ENCODE measurements around the gene TRIM26.

The TRIM26 gene

DNA sequence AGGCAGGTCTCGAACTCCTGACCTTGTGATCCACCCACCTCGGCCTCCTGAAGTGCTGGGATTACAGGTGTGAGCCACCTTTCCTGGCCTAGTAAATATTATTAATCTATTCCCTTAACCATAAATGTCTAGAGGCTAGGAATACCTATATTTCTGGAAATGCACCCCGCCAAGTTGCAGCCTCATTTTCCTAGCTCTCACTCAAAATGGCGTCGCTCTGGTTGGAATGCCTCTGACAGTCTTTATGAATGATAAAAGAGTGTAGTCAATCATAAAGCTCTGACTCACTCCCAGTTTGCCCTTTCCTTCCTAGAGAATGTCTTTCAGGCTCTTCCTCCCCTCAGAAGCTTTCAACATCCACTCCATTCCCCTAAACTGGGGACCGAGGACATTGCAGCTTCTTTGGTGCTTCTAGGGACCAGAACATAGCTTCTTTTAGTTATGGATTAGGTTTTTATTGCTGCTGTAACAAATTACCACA lies 14.1 kb upstream of the TRIM26 start:
- TF ChIP-seq TAF1 (IDR thresholded peaks at IDR 0.05; ENCODE audit: borderline replicate concordance, insufficient read depth, low read length) (no peak), POLR2AphosphoS5 (IDR thresholded peaks at IDR 0.05; ENCODE audit: low read depth, low read length) (no peak), SIN3A (IDR thresholded peaks at IDR 0.05; ENCODE audit: borderline replicate concordance, insufficient read depth, low read length) (no peak), FOXP2 (optimal IDR thresholded peaks at IDR 0.05; ENCODE audit: borderline replicate concordance, extremely low read depth, extremely low read length, insufficient read depth) (no peak)
- TF ChIP-seq, protein P1, sequence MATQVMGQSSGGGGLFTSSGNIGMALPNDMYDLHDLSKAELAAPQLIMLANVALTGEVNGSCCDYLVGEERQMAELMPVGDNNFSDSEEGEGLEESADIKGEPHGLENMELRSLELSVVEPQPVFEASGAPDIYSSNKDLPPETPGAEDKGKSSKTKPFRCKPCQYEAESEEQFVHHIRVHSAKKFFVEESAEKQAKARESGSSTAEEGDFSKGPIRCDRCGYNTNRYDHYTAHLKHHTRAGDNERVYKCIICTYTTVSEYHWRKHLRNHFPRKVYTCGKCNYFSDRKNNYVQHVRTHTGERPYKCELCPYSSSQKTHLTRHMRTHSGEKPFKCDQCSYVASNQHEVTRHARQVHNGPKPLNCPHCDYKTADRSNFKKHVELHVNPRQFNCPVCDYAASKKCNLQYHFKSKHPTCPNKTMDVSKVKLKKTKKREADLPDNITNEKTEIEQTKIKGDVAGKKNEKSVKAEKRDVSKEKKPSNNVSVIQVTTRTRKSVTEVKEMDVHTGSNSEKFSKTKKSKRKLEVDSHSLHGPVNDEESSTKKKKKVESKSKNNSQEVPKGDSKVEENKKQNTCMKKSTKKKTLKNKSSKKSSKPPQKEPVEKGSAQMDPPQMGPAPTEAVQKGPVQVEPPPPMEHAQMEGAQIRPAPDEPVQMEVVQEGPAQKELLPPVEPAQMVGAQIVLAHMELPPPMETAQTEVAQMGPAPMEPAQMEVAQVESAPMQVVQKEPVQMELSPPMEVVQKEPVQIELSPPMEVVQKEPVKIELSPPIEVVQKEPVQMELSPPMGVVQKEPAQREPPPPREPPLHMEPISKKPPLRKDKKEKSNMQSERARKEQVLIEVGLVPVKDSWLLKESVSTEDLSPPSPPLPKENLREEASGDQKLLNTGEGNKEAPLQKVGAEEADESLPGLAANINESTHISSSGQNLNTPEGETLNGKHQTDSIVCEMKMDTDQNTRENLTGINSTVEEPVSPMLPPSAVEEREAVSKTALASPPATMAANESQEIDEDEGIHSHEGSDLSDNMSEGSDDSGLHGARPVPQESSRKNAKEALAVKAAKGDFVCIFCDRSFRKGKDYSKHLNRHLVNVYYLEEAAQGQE (IDR thresholded peaks at IDR 0.05; ENCODE audit: insufficient read depth in 1 of 2, low read depth in 2 of 2, low read length in 2 of 2), result no peak

DNA sequence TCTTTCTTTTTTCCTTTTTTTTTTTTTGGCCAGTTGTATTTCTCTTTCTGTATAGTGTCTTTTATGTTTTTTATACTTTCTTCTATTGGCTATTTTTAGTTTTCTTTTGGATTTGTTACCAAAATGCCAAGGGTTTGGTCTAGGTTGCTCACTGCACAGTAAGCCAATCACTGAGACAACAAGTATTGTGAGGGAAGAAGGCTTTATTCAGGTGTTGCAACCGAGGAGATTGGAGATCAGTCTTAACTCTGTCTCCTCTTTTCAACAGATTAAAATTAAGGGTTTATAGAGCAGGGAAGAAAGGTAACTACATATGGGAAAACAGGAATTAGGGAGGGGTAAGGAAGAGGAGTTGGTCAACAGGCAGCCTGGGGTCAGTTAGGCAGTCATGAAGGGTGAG lies 10.1 kb upstream of the TRIM26 start:
- TF ChIP-seq TAF1 (IDR thresholded peaks at IDR 0.05; ENCODE audit: borderline replicate concordance, insufficient read depth, low read length) (no peak), FOXP2 (optimal IDR thresholded peaks at IDR 0.05; ENCODE audit: borderline replicate concordance, extremely low read depth, extremely low read length, insufficient read depth) (no peak), SIN3A (IDR thresholded peaks at IDR 0.05; ENCODE audit: borderline replicate concordance, insufficient read depth, low read length) (no peak), POLR2AphosphoS5 (IDR thresholded peaks at IDR 0.05; ENCODE audit: low read depth, low read length) (no peak)
- TF ChIP-seq, protein P1 (IDR thresholded peaks at IDR 0.05; ENCODE audit: insufficient read depth in 1 of 2, low read depth in 2 of 2, low read length in 2 of 2), result no peak

DNA sequence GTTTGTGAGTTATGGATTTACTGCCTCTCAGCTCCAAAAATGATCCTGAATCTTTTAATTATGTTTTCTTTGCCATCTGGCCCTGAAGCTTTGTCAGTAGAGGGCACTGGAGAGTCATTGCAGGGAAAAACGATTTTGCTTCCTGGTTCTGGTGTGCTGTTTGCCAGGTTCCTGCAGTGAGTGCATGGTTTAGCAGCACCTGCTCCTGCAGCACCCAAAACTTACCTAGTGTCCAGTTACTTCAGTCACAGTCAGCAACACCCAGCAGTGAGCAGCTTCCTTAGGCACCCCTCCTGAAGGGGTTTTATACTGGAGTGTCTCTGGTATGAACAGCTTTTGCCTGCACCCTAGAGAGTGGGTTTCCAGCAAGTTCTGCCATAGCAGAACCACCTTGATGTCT lies 6.0 kb upstream of the TRIM26 start:
- TF ChIP-seq FOXP2 (optimal IDR thresholded peaks at IDR 0.05; ENCODE audit: borderline replicate concordance, extremely low read depth, extremely low read length, insufficient read depth), result no peak
- TF ChIP-seq TAF1 (IDR thresholded peaks at IDR 0.05; ENCODE audit: borderline replicate concordance, insufficient read depth, low read length), result no peak
- no peak for TF ChIP-seq POLR2AphosphoS5 (IDR thresholded peaks at IDR 0.05; ENCODE audit: low read depth, low read length)
- TF ChIP-seq SIN3A (IDR thresholded peaks at IDR 0.05; ENCODE audit: borderline replicate concordance, insufficient read depth, low read length), result no peak
- TF ChIP-seq, protein P1 (IDR thresholded peaks at IDR 0.05; ENCODE audit: insufficient read depth in 1 of 2, low read depth in 2 of 2, low read length in 2 of 2), result no peak

DNA sequence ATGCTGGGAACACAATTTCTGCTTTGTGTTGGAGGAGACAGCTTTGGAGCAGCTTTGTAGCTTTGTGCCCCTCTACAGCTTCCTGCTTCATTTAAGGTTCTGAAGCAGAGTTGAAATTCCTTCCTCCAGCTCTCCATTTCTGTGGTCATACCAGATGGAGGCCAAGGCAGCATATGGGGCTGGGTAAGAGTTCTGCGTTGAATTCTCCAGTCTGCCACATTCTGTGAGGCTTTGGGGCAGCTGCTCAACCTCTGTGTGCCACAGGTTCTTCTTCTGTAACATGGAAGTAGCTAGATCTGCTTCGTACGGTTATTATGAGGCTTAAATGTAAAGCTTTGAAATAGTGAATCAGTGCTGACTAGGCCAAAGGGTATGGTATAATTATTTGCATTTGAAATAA lies 2.9 kb upstream of the TRIM26 start:
- no peak for TF ChIP-seq POLR2AphosphoS5 (IDR thresholded peaks at IDR 0.05; ENCODE audit: low read depth, low read length)
- no peak for TF ChIP-seq SIN3A (IDR thresholded peaks at IDR 0.05; ENCODE audit: borderline replicate concordance, insufficient read depth, low read length)
- no peak for TF ChIP-seq TAF1 (IDR thresholded peaks at IDR 0.05; ENCODE audit: borderline replicate concordance, insufficient read depth, low read length)
- TF ChIP-seq, protein P1 (IDR thresholded peaks at IDR 0.05; ENCODE audit: insufficient read depth in 1 of 2, low read depth in 2 of 2, low read length in 2 of 2), result no peak
- no peak for TF ChIP-seq FOXP2 (optimal IDR thresholded peaks at IDR 0.05; ENCODE audit: borderline replicate concordance, extremely low read depth, extremely low read length, insufficient read depth)

DNA sequence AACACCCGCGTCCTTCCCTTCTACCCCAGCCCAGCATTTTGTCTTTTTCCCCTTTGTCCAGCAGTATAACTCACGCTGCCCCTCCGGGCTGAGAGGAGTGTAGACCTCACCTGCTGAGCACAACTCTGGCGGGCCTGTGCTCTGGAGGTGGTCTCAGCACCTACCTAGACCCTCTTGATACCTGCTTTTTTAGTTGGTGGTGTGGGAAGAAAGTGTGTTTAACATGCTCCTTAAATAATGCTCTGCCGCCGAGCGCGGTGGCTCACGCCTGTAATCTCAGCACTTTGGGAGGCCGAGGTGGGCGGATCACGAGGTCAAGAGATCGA lies 1.4 kb upstream of the TRIM26 start:
- TF ChIP-seq, protein P1 (IDR thresholded peaks at IDR 0.05; ENCODE audit: insufficient read depth in 1 of 2, low read depth in 2 of 2, low read length in 2 of 2), result no peak
- no peak for TF ChIP-seq FOXP2 (optimal IDR thresholded peaks at IDR 0.05; ENCODE audit: borderline replicate concordance, extremely low read depth, extremely low read length, insufficient read depth)
- TF ChIP-seq TAF1 (IDR thresholded peaks at IDR 0.05; ENCODE audit: borderline replicate concordance, insufficient read depth, low read length), result no peak
- TF ChIP-seq POLR2AphosphoS5 (IDR thresholded peaks at IDR 0.05; ENCODE audit: low read depth, low read length), result no peak
- no peak for TF ChIP-seq SIN3A (IDR thresholded peaks at IDR 0.05; ENCODE audit: borderline replicate concordance, insufficient read depth, low read length)
